DOHH2 (cell line): ENCODE data around the gene TBC1D22A.

Experiments
- CTCF ChIP-seq: fragments of 200-600 bp; sonication (generic); IDR thresholded peaks from one replicate; pipeline ENCODE4 v1.5.1; 2014; ENCODE audit warnings: antibody characterized with exemption, mild to moderate bottlenecking, low read depth, low read length; ENCODE audit not compliant: poor library complexity, severe bottlenecking
- EZH2phosphoT487 ChIP-seq: fragments of 200-600 bp; sonication (generic); IDR thresholded peaks from 2 replicates; pipeline ENCODE4 v1.6.1; 2017; ENCODE audit warnings: borderline replicate concordance, mild to moderate bottlenecking, antibody characterized with exemption, low read length, moderate library complexity, mixed read lengths

GRCh38 chr22:47166033-47166404 lies 403.6 kb downstream of the TBC1D22A start:
- no peak for TF ChIP-seq CTCF
- no peak for TF ChIP-seq EZH2phosphoT487
